Activated CD8-positive, alpha-beta memory T cell treated with anti-CD3 and anti-CD28 coated beads, Interleukin-2, amount 50 U/mL, for 48 hours (primary cell): ENCODE measurements around the gene CCDC112.

Source experiments
- DNase-seq: peaks from one replicate; pipeline ENCODE4 v3.0.0-alpha.2; 2020

Gene CCDC112

DNA sequence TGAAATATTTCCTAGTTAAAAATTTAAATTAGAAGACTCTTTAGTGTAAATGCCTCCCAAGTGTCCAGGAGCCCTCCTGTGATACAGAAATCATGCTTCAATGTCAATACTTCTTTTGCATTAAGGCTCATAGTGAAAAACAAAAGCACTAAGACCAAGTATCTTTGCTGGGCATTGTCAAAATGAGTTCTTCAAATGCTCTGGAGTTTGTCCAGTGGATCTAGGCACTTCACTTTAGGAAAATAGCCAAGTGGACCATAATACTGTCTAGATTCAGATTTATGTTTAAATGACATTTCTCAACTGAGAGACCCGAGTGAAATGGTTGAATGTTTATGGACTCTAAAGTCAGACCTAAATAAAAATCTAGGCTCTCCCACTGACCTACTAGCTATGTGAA, 21.3 kb upstream of the CCDC112 start:
- DNase-seq, result no peak

- no peak for DNase-seq
Observed at GRCh38 chr5:115317320-115317719, 20.9 kb upstream of the CCDC112 start.

DNA sequence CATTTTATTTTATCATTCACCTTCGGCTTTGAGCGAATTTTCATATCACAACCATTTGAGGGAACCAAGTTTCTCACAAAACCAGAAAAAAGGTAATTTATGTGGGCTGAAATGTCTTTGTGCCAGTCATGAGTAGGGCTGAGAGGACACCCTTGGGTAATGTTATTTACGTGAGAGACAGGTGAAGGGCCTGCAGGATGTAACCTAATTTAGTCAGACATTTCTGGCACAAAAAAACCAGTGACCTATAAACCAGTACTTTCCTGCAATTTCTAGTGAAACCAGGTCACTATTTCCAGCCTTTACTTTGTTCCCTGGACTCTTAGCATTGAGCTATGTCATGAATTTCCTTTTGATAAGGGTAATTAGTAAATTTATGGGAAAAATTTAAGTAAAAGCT, 17.2 kb upstream of the CCDC112 start:
- no peak for DNase-seq

GRCh38 chr5:115313052-115313451, 16.6 kb upstream of the CCDC112 start:
- DNase-seq, result no peak

DNA sequence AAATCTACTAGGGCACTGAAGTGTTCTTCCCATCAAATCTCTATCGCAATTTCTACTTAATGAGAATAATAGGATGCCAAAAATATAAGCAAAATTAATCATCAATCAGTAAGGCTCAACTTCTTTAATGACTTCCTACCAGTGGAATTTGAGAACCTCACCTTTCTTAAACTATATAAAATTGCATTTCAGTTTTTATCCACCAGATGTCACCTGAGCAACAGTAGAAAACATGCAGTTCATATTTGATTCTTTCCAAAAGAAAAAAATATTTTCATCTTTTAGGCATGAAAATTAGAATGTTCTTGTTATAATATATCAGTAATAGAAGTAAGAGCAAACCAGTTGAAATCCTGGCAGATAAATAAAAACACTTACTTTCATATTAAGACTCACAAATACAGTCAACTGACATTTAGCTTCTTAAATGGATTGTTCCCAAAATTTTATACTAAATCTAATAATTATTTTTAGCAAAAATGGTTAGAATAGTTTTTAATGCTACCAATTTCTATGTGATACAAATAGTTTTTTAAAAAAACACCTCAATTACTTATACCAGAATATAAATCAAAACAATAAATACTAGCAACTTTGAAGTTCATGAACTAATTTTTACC, 13.4 kb upstream of the CCDC112 start:
- DNase-seq, result no peak

GRCh38 chr5:115308815-115309214, 12.4 kb upstream of the CCDC112 start:
- DNase-seq, result no peak

DNA sequence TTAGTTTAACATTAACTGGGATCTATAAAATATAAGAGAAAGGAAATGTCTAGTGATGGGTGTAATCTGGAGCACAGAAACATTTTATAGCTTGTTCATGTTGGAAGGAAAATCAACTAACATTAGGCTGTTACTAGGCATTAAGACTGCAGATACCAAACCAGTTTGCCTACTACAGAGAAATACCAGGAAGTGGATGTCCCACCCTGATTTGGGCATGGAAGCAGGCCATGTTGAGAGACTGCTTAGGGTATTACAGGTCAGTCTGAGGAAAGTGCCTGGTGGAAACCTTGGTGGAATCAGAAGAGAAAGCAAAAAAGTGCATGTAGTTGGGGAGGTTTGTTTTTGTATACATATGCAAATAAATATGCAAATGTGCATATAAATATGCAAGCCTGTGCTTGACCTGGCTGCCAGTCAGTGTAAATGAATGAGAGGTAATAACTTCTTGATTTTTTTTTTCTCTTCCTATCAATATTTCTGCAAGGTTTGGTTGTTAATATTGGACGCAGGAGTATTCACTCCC, 9.6 kb upstream of the CCDC112 start:
- no peak for DNase-seq

- no peak for DNase-seq
Observed at GRCh38 chr5:115304496-115304895, 8.0 kb upstream of the CCDC112 start.

- DNase-seq, result no peak
Observed at GRCh38 chr5:115298811-115299210, 2.4 kb upstream of the CCDC112 start.

GRCh38 chr5:115297031-115297430, 577 bp upstream of the CCDC112 start:
- no peak for DNase-seq

DNA sequence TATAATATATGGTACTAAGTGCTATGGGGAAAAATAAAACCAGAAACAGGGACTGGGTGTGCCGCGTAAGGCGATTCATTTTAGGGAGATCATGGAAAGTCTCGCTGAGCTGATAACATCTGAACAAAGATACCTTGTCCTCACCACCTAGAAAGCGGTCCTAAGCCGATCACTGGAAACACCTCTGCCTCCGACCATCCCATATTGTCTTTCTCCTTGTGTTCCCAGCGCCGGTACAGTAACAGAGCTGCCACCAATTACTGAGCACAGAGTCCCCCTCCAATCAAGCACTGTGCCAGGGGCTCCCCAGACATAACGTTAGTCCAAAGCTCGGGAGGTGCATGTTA, 704 bp downstream of the CCDC112 start:
- DNase-seq, result no peak

- DNase-seq, result no peak
Observed at GRCh38 chr5:115291397-115291796, 5.1 kb downstream of the CCDC112 start.

GRCh38 chr5:115289104-115289503, 7.3 kb downstream of the CCDC112 start:
- no peak for DNase-seq

- no peak for DNase-seq
Observed at GRCh38 chr5:115284021-115284420, 12.4 kb downstream of the CCDC112 start.

GRCh38 chr5:115282131-115282530, 14.3 kb downstream of the CCDC112 start:
- no peak for DNase-seq

- DNase-seq, result no peak
Observed at GRCh38 chr5:115274584-115274983, 21.9 kb downstream of the CCDC112 start.

DNA sequence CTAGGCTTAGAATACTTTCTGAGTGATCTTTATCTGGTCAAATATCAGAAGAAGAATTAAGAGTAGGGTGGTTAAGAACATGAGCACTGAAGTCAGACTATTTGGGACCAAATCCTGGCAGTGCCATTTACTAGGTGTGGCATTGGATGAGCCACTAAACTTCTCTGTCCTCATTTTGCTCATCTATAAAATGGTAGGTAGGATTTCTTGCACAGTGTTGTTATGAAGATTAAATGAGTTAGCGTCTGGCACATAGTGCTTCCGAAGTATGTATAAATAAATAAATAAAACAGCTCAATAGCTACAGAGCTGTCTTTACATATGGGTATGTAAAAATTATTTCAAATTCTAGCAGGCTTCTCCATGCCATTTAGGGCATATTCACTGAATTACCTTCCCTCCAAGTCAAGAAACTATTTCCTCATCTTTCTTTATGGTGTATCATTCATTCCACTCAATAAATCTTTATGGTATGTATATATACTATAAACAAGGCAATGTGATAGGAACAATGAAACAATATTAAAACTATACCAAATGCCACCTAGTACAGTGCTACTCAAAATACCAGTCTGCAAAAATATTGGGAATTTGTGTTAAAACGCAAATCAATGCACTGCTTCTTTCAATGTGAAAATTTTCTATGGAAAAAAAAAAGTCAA, 24.0 kb downstream of the CCDC112 start:
- DNase-seq, result no peak

GRCh38 chr5:115271295-115272050, 25.0 kb downstream of the CCDC112 start:
- no peak for DNase-seq

DNA sequence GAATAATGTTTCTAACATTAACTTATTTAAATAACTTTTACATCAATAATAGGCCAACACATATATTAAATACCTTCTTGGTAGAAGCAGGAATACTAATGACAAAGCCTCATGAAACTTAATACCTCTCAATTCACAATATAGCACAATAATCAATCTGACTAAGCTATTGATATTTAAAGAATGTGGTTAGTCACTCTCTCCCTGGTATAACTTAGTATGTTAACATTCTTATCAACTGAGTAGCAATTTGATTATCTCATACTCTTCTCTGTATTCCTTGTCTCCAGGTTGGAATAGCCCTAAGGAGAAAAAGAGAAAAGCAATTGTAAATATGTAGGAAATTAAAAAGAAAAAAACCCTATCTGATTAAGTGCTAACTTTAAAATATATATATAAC, 28.8 kb downstream of the CCDC112 start:
- DNase-seq, result no peak

- DNase-seq, result no peak
Observed at GRCh38 chr5:115265220-115265619, 31.2 kb downstream of the CCDC112 start.

- DNase-seq, result no peak
Observed at GRCh38 chr5:115264786-115265185, 31.7 kb downstream of the CCDC112 start.

- DNase-seq, result no peak
Observed at GRCh38 chr5:115263078-115263380, 33.4 kb downstream of the CCDC112 start.

DNA sequence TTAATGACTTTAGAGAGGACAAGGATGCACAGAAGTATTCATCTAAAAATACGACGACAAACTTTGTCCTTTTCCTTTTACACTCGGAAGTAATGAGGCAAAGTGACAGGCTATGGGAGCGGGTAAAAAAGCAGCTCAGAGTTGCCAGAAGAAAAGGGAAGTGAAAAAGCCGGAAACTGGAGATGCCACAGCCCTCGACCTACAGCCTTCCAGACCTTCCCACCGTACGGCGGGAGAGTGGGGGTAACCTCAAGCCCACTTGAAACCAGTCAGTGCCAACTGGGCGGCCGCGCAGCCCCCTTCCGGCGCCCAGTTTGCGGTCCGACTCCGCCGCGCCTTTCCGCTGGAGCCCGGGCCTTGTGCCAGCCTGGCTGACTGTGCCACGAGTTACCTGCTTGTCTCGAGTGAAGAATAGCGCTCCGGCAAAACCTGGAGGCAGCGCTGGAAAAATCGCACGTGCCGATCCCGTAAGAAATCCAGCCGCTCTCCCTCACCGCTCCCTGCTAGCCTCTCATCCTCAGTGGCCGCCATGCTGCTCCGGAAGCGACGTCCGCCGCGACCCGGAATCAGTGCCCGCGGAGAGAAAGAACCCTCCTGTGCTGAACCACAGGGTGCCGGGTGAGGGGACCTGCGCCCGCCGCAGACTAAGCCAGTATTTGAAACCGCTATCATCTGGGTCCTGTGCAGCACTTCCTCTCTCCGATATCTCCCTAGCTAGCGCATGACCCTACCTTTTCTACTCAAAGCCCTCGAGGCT, 34.0 kb downstream of the CCDC112 start, which contains the start of gene PGGT1B:
Gene PGGT1B (minus strand): TSS at position 557 of the 757 bp plus-strand sequence. CDS start 26 bp downstream, at position 531.
- DNase-seq, result peak; percentile 88

- DNase-seq, result no peak
Observed at GRCh38 chr5:115262011-115262320, 34.5 kb downstream of the CCDC112 start.
